GM21528 (cell line): ENCODE measurements around the gene SRP9.
"Not testable (repeated sequence)": the region's sequence is repeated elsewhere in the genome, so short reads cannot be mapped to it uniquely, and the experiment has no call there.

Source experiments
- ATAC-seq: cut with Tn5 transposase; IDR thresholded peaks from one replicate; pipeline ENCODE4 v1.9.1; 2021; ENCODE audit warnings: mild to moderate bottlenecking, moderate library complexity; ENCODE audit not compliant: unreplicated experiment, low FRiP score

Gene SRP9

DNA sequence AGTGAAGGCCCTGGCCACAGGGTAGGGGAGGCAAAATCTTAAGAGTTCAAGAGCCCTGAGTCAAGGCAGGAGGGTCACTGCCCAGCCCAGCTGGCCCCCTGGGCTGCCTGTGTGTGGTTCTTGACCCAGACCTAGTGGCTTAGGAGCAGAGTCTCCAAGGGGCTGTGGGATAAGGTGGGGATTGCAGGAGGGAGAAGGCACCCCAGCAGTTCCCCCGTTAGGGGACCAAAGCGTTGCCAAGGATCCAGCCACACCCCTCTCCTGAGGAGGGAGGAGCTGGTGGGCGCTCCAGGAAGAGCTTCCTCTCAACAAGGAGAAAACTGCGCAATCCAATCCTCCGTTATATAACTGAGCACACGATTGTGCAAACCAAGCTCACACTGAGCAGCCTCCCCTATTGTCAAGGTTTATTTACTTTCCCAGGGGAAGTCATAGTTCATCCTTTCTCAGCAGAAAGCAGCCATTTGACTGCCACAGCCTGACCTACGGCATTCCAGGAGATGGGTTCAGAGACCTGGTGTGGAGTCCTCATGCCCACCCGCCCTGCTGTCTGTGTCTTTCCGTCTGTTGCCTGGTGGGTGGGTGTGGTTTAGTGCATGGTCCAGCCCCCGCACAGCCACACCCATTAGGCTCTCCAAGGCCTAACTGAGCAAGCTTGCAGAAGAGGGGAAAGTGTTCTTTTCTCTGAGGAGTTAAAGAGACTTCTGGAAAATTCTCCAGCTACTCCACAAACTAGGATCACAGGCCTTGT lies 35.8 kb downstream of the SRP9 start:
- no peak for ATAC-seq

DNA sequence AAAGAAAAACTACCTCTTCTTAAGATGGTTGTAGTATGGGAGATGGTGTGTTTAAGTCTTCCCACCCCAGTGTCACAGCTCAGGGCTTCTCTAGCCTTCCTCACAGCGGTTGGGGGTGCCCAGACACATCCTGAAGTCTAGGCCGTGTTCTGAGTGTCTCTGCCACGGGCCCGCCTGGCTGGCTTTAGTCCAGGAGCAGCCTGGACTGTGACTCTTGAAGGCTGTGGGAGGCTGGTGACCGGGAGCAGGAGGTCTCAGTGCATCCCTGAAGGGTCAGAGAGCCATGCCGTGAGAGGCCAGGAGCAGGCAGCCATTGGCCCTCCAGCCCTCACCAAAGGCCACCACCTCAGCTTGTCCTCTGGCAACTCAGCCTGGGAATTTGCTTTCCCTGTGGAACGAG lies 36.8 kb downstream of the SRP9 start:
- no peak for ATAC-seq

DNA sequence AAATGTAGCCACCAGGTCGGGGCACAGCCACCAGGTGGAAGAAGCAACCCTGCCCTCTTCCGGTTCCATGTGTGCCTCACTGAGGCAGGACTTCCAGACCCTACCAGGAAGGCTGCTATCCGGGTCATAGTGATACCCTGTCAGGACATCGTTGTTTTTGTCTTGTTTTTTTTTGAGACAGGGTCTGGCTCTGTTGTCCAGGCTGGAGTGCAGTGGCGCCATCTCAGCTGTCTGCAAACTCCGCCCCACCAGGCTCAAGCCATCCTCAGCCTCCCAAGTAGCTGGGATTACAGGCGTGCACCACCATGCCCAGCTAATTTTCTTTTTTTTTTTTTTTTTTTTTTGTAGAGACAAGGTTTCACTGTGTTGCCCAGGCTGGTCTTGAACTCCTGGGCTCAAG lies 37.5 kb downstream of the SRP9 start:
- not testable (repeated sequence) for ATAC-seq

DNA sequence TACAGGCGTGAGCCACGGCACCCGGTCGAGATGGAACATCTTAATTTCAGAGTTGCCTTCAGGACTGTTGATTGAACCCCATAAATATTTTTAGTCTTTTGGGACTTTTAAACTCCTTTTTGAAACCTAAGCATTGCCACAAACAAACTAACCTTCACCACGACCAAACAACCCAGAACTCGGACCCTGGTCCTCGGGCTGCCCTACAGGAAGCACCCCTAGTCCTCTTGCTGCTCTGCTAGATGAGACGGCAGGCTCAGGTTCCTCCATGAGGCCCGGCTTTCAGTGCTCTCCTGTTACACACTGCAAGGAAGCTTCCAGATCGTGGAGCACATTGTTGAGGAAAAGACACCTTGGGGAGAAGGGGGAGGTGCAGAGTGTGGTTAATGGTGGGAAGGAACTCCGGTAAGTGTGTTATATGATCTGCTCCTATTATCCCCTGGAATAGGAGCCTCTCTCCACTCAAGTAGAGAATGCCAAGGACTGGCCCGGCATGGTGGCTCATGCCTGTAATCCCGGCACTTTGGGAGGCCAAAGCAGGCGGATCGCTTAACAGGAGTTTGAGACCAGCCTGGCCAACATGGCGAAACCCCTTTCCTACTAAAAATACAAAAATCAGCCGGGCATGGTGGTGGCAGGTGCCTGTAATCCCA lies 38.0 kb downstream of the SRP9 start:
- no peak for ATAC-seq

GRCh38 chr1:225816643-225817538 lies 39.3 kb downstream of the SRP9 start:
- ATAC-seq = no peak

- ATAC-seq = no peak
Measured at GRCh38 chr1:225817611-225818061, 40.0 kb downstream of the SRP9 start.

- no peak for ATAC-seq
Measured at GRCh38 chr1:225818229-225818628, 40.6 kb downstream of the SRP9 start.

GRCh38 chr1:225819346-225820192 lies 41.9 kb downstream of the SRP9 start:
- ATAC-seq = no peak

DNA sequence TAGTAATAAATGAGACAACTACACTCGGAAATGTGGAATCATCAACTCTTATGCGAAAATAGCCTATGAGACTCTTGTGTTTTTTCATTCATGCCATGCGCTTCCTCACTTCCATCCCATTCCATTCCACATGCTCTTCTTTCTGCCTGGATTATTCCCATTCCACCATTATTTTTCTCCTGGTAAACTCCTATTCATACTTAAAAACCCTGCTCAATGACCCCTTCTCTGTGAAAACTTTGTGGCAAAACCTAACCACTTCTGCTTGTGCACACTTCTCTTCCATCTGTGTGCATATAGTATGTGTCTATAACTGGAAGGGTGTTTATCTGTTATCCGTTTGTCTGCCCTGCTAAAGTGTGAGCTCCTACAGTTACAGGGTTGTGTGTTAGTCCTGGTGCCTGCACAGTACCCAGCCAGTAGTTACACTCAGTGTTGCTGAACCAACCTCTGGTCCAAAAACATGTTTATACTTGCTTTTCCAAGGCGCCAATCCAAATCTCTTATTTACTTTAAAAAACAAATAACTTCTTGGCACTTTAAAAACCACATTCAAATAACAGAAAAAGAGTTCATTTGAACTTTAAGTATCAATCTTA lies 43.0 kb downstream of the SRP9 start:
- no peak for ATAC-seq

DNA sequence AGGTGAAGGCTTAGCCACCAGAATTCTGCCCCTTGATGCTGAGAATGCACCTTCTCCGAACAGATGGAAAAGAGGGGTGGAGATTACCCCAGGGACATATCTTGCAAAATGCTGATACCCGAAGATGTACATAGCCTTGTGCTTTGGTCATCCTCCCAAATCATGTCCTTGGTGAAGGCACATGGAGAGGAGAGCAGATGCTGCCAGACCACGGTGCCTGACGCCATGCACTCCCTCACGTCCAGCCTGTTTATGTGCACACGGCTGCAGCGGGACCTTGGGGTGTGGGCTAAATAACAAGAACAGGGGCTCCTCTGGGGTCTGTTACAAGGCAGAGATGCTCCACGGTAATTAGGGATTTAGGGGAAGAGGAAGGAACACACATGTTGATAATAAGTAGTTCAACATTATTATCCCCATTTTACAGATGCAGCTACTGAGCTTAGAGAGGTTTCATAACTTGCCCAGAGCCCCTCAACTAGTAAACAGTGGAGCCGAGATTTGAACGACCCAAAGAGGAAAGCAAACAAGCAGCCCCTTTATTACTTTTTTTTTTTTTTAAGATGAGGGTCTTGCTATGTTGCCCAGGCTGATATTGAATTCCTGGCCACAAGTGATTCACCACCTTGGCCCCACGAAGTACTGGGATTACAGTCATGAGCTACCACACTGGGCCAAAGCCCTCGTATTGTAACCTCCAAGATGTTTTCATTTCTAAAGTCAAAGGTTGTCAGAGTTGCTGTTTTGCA lies 45.2 kb downstream of the SRP9 start:
- ATAC-seq = no peak

- no peak for ATAC-seq
Measured at GRCh38 chr1:225823811-225824261, 46.2 kb downstream of the SRP9 start.

DNA sequence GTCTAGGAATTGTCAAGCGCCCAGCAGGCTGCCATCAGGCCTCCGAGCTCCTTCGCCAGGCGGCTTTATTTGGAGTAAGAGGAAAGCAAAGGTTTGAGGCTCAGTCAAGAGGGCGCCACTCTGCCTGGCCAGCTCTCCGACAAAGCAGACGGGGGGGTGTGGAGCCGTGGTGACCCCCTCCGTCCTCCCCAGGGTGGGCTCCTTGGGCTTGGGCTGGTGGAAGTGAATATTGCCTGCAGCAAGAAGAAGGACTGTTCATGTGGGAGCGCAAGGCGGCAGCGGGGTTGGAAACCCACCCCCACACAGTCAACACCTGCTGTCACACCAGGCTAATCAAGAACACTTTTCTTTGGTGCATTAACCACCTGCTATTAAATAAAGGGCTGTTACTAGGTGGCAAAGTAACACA lies 46.9 kb downstream of the SRP9 start:
- no peak for ATAC-seq

DNA sequence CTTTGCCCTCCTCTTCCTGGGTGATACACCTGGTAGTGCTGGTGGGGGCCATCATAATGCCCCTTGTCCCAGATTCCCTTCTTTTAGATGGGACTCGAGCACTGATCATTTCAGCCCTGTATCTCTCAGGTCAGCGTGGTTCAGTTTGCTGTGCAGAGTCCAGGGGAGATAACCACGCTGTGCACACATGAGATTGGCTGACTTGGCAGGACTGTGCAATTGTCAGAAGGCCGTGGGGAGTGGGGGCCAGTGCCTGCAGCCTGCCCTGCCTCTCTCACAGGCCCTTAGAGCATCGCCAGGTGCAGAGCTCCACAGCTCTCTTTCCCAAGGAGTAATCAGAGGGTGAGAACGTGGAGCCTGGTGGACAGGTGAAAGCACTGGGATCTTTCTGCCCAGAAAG lies 47.5 kb downstream of the SRP9 start:
- ATAC-seq = no peak

- no peak for ATAC-seq
Measured at GRCh38 chr1:225825607-225826007, 48.0 kb downstream of the SRP9 start.

DNA sequence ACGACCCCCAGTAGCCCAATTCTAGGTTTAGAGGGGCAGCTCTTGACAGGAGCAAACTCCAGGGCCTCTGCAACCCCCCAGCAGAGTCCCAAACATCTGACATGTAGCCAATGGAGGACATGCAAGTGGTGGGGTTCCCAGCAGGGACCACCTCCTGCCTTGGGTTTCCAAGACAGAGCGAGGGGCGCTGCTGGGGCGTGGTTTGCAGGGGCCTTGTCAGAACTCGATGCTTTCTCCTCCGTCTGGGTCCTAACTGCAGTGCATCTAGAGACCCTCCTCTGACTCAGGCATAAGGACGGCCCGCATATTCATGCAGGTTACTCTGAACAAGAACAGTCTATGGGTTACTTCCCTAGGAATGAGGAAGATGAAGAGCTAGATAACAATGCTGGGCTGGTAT lies 49.5 kb downstream of the SRP9 start:
- no peak for ATAC-seq

DNA sequence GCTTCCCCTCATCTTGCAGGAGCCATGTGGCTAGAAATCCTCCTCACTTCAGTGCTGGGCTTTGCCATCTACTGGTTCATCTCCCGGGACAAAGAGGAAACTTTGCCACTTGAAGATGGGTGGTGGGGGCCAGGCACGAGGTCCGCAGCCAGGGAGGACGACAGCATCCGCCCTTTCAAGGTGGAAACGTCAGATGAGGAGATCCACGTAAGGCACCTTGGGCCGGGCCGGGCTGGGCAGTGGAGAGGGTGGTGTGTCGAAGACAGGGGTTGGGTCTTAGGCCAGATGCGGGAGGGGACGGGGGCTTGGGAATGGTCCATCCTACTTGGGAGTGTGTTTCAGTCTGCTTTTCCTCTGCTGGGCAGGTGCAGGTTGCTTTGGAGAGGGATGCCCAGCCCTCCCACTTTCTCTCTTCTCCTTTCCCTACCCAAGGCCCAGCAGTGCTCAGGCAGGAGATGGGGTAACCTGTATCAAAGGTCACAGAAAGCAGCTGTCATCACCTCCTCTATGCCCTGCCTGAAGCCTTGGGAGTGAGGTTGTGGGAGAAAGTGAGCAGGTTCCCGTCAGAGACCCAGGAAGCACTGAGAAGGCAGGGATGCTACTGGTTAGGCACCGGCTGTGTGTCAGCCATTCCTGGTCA lies 51.2 kb downstream of the SRP9 start:
- no peak for ATAC-seq

DNA sequence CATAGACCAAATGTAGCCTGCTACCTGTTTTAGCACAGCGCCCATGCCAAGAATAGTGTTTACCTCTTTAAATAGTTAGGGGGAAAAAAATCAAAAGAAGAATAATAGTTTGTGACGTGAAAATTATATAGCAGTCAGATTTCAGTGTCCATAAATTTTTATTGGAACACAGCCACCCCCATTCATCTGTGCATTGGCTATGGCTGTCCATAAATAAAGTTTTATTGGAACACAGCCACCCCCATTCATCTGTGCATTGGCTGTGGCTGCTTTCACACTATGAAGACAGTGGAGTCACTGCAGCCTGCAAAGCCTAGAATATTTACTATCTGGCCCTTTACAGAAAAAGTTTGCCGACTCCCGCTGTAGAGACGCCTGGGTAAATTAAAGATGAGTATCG lies 53.2 kb downstream of the SRP9 start:
- ATAC-seq = no peak

GRCh38 chr1:225834417-225835329 lies 57.0 kb downstream of the SRP9 start:
- ATAC-seq = no peak
